ENCODE data around the gene CD226.
"Not testable (repeated sequence)": the region's sequence is repeated elsewhere in the genome, so short reads cannot be mapped to it uniquely, and the experiment has no call there.

CD226 gene

GRCh38 chr18:69947361-69948133 lies at the start of gene CD226:
CD226 (minus strand) TSS chr18:69947873; CDS start chr18:69947406, 467 bp downstream.
- DNase-seq (ENCODE audit: low spot score): no peak

GRCh38 chr18:69996951-69997798 lies 49.5 kb upstream of the CD226 start:
- DNase-seq (ENCODE audit: low spot score): no peak

GRCh38 chr18:69996417-69996816 lies 48.7 kb upstream of the CD226 start:
- no peak for DNase-seq (ENCODE audit: low spot score)

- DNase-seq (ENCODE audit: low spot score): no peak
Observed at GRCh38 chr18:69995774-69996173, 48.1 kb upstream of the CD226 start.

GRCh38 chr18:69992776-69993175 lies 45.1 kb upstream of the CD226 start:
- no peak for DNase-seq (ENCODE audit: low spot score)

GRCh38 chr18:69987870-69988269 lies 40.2 kb upstream of the CD226 start:
- no peak for DNase-seq (ENCODE audit: low spot score)

GRCh38 chr18:69985239-69985638 lies 37.6 kb upstream of the CD226 start:
- DNase-seq (ENCODE audit: low spot score): no peak

GRCh38 chr18:69982417-69982816 lies 34.7 kb upstream of the CD226 start:
- DNase-seq (ENCODE audit: low spot score): no peak

GRCh38 chr18:69981948-69982347 lies 34.3 kb upstream of the CD226 start:
- DNase-seq (ENCODE audit: low spot score): no peak

GRCh38 chr18:69980982-69981804 lies 33.5 kb upstream of the CD226 start:
- DNase-seq (ENCODE audit: low spot score): no peak

- no peak for DNase-seq (ENCODE audit: low spot score)
Observed at GRCh38 chr18:69980509-69980908, 32.8 kb upstream of the CD226 start.

- DNase-seq (ENCODE audit: low spot score): no peak
Observed at GRCh38 chr18:69978732-69979715, 31.4 kb upstream of the CD226 start.

GRCh38 chr18:69975294-69975693 lies 27.6 kb upstream of the CD226 start:
- DNase-seq (ENCODE audit: low spot score): not testable (repeated sequence)

GRCh38 chr18:69974365-69974764 lies 26.7 kb upstream of the CD226 start:
- DNase-seq (ENCODE audit: low spot score): no peak

GRCh38 chr18:69969491-69969890 lies 21.8 kb upstream of the CD226 start:
- no peak for DNase-seq (ENCODE audit: low spot score)

- DNase-seq (ENCODE audit: low spot score): no peak
Observed at GRCh38 chr18:69968039-69968438, 20.4 kb upstream of the CD226 start.

- DNase-seq (ENCODE audit: low spot score): no peak
Observed at GRCh38 chr18:69963196-69963595, 15.5 kb upstream of the CD226 start.

- DNase-seq (ENCODE audit: low spot score): no peak
Observed at GRCh38 chr18:69961718-69962117, 14.0 kb upstream of the CD226 start.

GRCh38 chr18:69958422-69958821 lies 10.7 kb upstream of the CD226 start:
- no peak for DNase-seq (ENCODE audit: low spot score)

GRCh38 chr18:69957747-69958146 lies 10.1 kb upstream of the CD226 start:
- DNase-seq (ENCODE audit: low spot score): no peak

Measured in LoVo (cell line).